ENCODE results near the gene PPARD.

GRCh38 chr6:35341557-35341956 lies 801 bp upstream of the PPARD start:
- TF ChIP-seq POLR2AphosphoS5 (IDR thresholded peaks at IDR 0.05) = no peak
- TF ChIP-seq, protein P1, sequence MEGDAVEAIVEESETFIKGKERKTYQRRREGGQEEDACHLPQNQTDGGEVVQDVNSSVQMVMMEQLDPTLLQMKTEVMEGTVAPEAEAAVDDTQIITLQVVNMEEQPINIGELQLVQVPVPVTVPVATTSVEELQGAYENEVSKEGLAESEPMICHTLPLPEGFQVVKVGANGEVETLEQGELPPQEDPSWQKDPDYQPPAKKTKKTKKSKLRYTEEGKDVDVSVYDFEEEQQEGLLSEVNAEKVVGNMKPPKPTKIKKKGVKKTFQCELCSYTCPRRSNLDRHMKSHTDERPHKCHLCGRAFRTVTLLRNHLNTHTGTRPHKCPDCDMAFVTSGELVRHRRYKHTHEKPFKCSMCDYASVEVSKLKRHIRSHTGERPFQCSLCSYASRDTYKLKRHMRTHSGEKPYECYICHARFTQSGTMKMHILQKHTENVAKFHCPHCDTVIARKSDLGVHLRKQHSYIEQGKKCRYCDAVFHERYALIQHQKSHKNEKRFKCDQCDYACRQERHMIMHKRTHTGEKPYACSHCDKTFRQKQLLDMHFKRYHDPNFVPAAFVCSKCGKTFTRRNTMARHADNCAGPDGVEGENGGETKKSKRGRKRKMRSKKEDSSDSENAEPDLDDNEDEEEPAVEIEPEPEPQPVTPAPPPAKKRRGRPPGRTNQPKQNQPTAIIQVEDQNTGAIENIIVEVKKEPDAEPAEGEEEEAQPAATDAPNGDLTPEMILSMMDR (IDR thresholded peaks at IDR 0.05) = no peak
